GM21360 (cell line): ENCODE data around the gene SLC6A11.

Experiments
- ATAC-seq: cut with Tn5 transposase; IDR thresholded peaks from one replicate; pipeline ENCODE4 v1.9.1; 2021; ENCODE audit warnings: mild to moderate bottlenecking, moderate library complexity; ENCODE audit not compliant: unreplicated experiment

The SLC6A11 gene

GRCh38 chr3:10949197-10949596 is 133.2 kb downstream of the SLC6A11 start:
- no peak for ATAC-seq

GRCh38 chr3:10950476-10951294 is 134.7 kb downstream of the SLC6A11 start:
- ATAC-seq = no peak

- ATAC-seq = no peak
Measured at GRCh38 chr3:10951295-10951926, 135.4 kb downstream of the SLC6A11 start.

GRCh38 chr3:10952525-10952924 is 136.5 kb downstream of the SLC6A11 start:
- no peak for ATAC-seq

GRCh38 chr3:10954740-10955139 is 138.7 kb downstream of the SLC6A11 start:
- no peak for ATAC-seq

- ATAC-seq = no peak
Measured at GRCh38 chr3:10955711-10956453, 139.9 kb downstream of the SLC6A11 start.

- no peak for ATAC-seq
Measured at GRCh38 chr3:10956531-10956930, 140.5 kb downstream of the SLC6A11 start.

- no peak for ATAC-seq
Measured at GRCh38 chr3:10956986-10957385, 141.0 kb downstream of the SLC6A11 start.

- ATAC-seq = no peak
Measured at GRCh38 chr3:10957976-10958749, 142.1 kb downstream of the SLC6A11 start.

- no peak for ATAC-seq
Measured at GRCh38 chr3:10960255-10960654, 144.2 kb downstream of the SLC6A11 start.

GRCh38 chr3:10961921-10962320 is 145.9 kb downstream of the SLC6A11 start:
- ATAC-seq = no peak

- no peak for ATAC-seq
Measured at GRCh38 chr3:10962481-10963036, 146.5 kb downstream of the SLC6A11 start.

- no peak for ATAC-seq
Measured at GRCh38 chr3:10964537-10965167, 148.6 kb downstream of the SLC6A11 start.

- no peak for ATAC-seq
Measured at GRCh38 chr3:10968401-10968800, 152.4 kb downstream of the SLC6A11 start.

GRCh38 chr3:10970306-10970960 is 154.4 kb downstream of the SLC6A11 start:
- no peak for ATAC-seq

GRCh38 chr3:10972072-10972782 is 156.2 kb downstream of the SLC6A11 start:
- no peak for ATAC-seq

GRCh38 chr3:10973046-10973595 is 157.1 kb downstream of the SLC6A11 start:
- ATAC-seq = no peak

- no peak for ATAC-seq
Measured at GRCh38 chr3:10974131-10974530, 158.1 kb downstream of the SLC6A11 start.
